EL (cell line): ENCODE measurements around the gene WDR7.

ENCODE experiments used
- DNase-seq: peaks from one replicate; pipeline ENCODE4 v3.0.0-alpha.2; 2016

WDR7 gene

GRCh38 chr18:56812674-56813073, 161.5 kb downstream of the WDR7 start:
- no peak for DNase-seq

GRCh38 chr18:56815926-56816325, 164.8 kb downstream of the WDR7 start:
- DNase-seq: peak; percentile 60

- peak; percentile 69 for DNase-seq
These were observed 172.9 kb downstream of the WDR7 start for GRCh38 chr18:56823986-56824565.

- DNase-seq: no peak
These were observed 174.2 kb downstream of the WDR7 start for GRCh38 chr18:56825321-56825720.

- DNase-seq: no peak
These were observed 174.7 kb downstream of the WDR7 start for GRCh38 chr18:56825878-56826277.

- DNase-seq: no peak
These were observed 180.8 kb downstream of the WDR7 start for GRCh38 chr18:56831988-56832387.

GRCh38 chr18:56835331-56835730, 184.2 kb downstream of the WDR7 start:
- peak; percentile 58 for DNase-seq

GRCh38 chr18:56836173-56836572, 185.0 kb downstream of the WDR7 start:
- DNase-seq: no peak

- DNase-seq: no peak
These were observed 190.7 kb downstream of the WDR7 start for GRCh38 chr18:56841836-56842235.

GRCh38 chr18:56843241-56843640, 192.1 kb downstream of the WDR7 start:
- no peak for DNase-seq

- DNase-seq: no peak
These were observed 193.4 kb downstream of the WDR7 start for GRCh38 chr18:56844556-56844955.

- DNase-seq: no peak
These were observed 200.6 kb downstream of the WDR7 start for GRCh38 chr18:56851774-56852173.

GRCh38 chr18:56853961-56854360, 202.8 kb downstream of the WDR7 start:
- DNase-seq: no peak

- no peak for DNase-seq
These were observed 210.1 kb downstream of the WDR7 start for GRCh38 chr18:56861244-56861643.

GRCh38 chr18:56869189-56869777, 218.1 kb downstream of the WDR7 start:
- peak; percentile 56 for DNase-seq

GRCh38 chr18:56870982-56871381, 219.8 kb downstream of the WDR7 start:
- no peak for DNase-seq

- DNase-seq: no peak
These were observed 221.0 kb downstream of the WDR7 start for GRCh38 chr18:56872140-56872539.

GRCh38 chr18:56873441-56874140, 222.4 kb downstream of the WDR7 start:
- DNase-seq: no peak

- DNase-seq: no peak
These were observed 227.6 kb downstream of the WDR7 start for GRCh38 chr18:56878711-56879110.

- DNase-seq: no peak
These were observed 233.4 kb downstream of the WDR7 start for GRCh38 chr18:56884511-56884910.

- peak; percentile 20 for DNase-seq
These were observed 237.8 kb downstream of the WDR7 start for GRCh38 chr18:56888978-56889377.

- no peak for DNase-seq
These were observed 238.5 kb downstream of the WDR7 start for GRCh38 chr18:56889621-56890020.

GRCh38 chr18:56890632-56891031, 239.5 kb downstream of the WDR7 start:
- peak; percentile 93 for DNase-seq

- no peak for DNase-seq
These were observed 240.0 kb downstream of the WDR7 start for GRCh38 chr18:56891116-56891515.

- DNase-seq: no peak
These were observed 240.7 kb downstream of the WDR7 start for GRCh38 chr18:56891870-56892269.
